DMS53 (cell line): ENCODE data around the gene NGEF.

Experiments
- DNase-seq: peaks from one replicate; lab custom pipeline; 2025; lab: John Stamatoyannopoulos, UW

The NGEF gene

GRCh38 chr2:232967474-232967873 is 45.6 kb downstream of the NGEF start:
- DNase-seq: no peak

GRCh38 chr2:232966122-232966521 is 46.9 kb downstream of the NGEF start:
- no peak for DNase-seq

- no peak for DNase-seq
Observed at GRCh38 chr2:232963913-232964312, 49.1 kb downstream of the NGEF start.

- no peak for DNase-seq
Observed at GRCh38 chr2:232960862-232961261, 52.2 kb downstream of the NGEF start.

GRCh38 chr2:232959139-232959538 is 53.9 kb downstream of the NGEF start:
- no peak for DNase-seq

GRCh38 chr2:232957657-232958090 is 55.4 kb downstream of the NGEF start:
- DNase-seq: no peak

- no peak for DNase-seq
Observed at GRCh38 chr2:232955856-232956255, 57.2 kb downstream of the NGEF start.

GRCh38 chr2:232954691-232955090 is 58.4 kb downstream of the NGEF start:
- DNase-seq: no peak

- no peak for DNase-seq
Observed at GRCh38 chr2:232951891-232952290, 61.2 kb downstream of the NGEF start.

GRCh38 chr2:232951181-232951580 is 61.9 kb downstream of the NGEF start:
- no peak for DNase-seq

- DNase-seq: no peak
Observed at GRCh38 chr2:232950751-232951150, 62.3 kb downstream of the NGEF start.

- no peak for DNase-seq
Observed at GRCh38 chr2:232949016-232949415, 64.0 kb downstream of the NGEF start.

- DNase-seq: no peak
Observed at GRCh38 chr2:232942831-232943230, 70.2 kb downstream of the NGEF start.

GRCh38 chr2:232941912-232942594 is 71.0 kb downstream of the NGEF start:
- no peak for DNase-seq

- DNase-seq: no peak
Observed at GRCh38 chr2:232941400-232941799, 71.7 kb downstream of the NGEF start.

- DNase-seq: no peak
Observed at GRCh38 chr2:232940724-232941123, 72.3 kb downstream of the NGEF start.

GRCh38 chr2:232937278-232937906 is 75.7 kb downstream of the NGEF start:
- no peak for DNase-seq

GRCh38 chr2:232931636-232932035 is 81.4 kb downstream of the NGEF start:
- DNase-seq: no peak

- DNase-seq: no peak
Observed at GRCh38 chr2:232930059-232930400, 83.0 kb downstream of the NGEF start.

- no peak for DNase-seq
Observed at GRCh38 chr2:232929303-232930058, 83.6 kb downstream of the NGEF start.

- no peak for DNase-seq
Observed at GRCh38 chr2:232928551-232929302, 84.3 kb downstream of the NGEF start.

- DNase-seq: no peak
Observed at GRCh38 chr2:232927793-232928550, 85.1 kb downstream of the NGEF start.
